HG02759 (cell line): ENCODE results near the gene MALRD1.
A peak's percentile ranks its signal among the peaks of the same experiment; 100 is the strongest.
"Not testable (repeated sequence)": the region's sequence is repeated elsewhere in the genome, so short reads cannot be mapped to it uniquely, and the experiment has no call there.

Experiments used
- ATAC-seq: cut with Tn5 transposase; IDR thresholded peaks from one replicate; pipeline ENCODE4 v1.9.1; 2021; ENCODE audit warnings: mild to moderate bottlenecking, moderate library complexity; ENCODE audit not compliant: unreplicated experiment

The MALRD1 gene

DNA sequence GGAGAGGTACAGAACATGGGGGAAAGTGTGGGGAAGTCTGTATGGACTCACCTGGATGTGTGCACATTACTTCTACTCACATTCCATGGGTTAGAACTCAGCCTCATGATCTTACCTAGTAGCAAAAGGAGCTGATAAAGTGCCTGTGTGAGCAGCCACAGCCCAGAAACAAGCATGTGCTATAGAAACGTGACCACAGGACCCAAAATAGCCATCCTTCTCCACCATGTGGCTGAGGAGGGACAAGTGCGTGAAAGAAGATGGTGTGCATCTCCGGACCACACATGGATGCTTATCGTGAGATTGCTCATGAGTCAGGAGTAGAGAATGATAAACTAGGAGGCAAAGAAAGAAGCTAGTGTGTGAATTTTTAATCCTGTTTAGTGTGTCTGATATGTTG is 431.3 kb downstream of the MALRD1 start:
- ATAC-seq: no peak

DNA sequence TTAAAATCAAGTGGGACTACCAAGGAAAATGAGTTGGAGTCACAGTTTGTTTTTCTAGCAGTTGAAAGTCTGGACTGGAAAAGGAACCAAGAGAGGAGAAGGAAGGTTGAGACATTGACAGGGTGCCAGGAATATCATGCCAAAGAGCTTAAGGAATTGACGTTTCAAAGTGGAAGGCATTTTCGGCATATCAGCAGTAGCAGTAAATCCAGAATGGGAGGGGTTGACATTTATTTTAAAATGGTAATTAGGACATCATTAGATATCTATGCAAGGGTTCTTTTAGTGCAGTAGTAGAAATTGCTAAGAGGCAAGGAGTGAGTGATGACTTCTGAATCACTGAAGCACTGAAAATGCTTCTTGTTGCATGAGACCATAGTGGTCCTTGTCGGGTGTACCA is 431.8 kb downstream of the MALRD1 start:
- ATAC-seq: no peak

DNA sequence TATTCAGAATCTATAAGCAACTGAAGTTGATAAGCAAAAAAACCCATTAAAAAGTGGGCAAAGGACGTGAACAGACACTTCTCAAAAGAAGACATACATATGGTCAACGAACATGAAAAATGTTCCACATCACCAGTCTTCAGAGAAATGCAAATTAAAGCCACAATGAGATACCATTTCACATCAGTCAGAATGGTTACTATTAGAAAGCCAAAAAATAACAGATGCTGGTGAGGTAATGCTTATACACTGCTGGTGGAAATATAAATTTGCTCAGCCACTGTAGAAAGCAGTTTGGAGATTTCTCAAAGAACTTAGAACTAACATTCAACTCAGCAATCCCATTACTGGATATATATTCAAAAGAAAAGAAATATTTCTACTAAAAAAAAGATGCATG is 434.8 kb downstream of the MALRD1 start:
- no peak for ATAC-seq

DNA sequence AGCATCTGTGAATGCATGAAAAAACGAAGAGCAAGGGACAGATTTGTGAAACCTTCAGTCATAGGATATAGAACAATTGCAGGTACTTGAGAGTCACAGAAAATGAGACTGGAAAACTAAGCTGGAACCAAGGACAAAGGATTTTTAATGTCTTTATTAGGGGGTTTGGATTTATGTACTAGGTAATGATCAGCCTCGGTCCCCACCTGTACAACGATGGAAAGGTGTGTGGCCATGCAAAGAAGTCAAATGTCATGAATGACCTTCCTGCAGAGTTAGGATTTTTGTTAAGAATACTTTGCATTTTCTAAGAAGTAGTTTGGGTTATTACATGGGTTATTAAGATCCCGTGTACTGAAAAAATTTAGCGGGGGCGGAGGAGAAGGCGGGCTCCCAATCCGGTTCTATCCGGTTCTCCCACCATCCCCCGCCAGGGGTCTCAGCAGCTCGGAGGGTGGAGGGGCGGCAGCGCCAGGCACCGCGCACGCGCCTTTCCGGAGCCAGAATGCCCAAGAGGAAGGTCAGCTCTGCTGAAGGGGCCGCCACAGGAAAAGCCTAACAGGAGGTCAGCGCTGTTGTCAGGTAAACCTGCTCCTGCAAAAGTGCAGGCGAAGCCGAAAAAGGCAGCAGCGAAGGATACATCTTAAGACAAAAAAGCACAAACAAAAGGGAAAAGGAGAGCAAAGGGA is 440.1 kb downstream of the MALRD1 start:
- ATAC-seq: no peak

DNA sequence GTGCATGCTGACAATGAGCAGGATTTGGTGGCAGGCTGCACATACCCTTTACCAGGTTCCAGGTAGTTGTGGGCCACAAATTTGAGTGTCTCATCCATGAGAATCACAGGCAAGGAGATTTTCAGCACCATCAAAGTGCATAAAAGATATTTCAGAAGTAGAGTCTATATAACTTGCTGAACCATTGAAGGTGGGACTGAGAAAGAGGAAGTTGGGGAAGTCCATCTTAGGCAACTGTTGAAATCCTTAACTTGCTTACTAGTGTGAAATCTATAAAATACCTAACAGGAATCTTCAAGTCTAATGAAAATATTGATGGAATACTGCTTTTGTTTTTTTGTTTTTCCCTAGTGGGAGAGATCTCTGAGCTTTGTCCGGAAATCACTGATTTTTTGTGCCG is 442.6 kb downstream of the MALRD1 start:
- no peak for ATAC-seq

DNA sequence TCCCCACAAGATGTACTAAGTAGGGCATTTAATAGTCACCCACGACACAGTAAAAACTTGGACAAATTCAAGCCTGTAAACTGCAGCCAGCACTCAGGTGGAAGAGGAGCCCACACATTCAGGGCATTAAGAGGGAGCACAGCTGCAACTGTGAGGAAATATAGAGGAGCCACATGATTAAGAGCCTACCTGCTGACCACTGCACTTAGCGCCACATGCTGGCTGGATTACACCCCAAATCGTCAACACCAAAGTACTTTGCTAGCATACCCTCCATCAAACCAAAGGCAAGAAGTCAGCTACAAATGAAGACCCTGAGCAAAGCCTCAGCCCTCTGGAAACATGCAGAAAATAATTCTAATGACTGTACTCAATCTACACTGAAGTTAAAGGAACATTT is 445.3 kb downstream of the MALRD1 start:
- no peak for ATAC-seq

DNA sequence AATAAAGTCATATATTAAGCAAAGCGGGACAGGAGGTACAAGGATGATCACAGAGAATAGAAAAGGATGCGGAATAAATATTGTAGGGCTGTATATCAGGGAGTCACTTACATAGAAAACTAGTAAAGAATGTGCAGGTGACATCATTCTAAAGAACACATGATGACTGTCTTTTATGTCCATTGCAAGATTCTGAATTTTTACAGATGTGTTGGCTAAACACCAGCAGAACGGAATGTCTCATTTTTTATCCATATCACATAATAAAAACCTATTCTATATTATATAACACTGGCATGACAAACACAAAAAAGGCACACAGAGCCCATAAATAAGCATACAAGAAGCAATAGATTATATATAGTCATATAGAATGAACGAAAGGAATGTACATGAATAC is 448.4 kb downstream of the MALRD1 start:
- ATAC-seq: no peak

DNA sequence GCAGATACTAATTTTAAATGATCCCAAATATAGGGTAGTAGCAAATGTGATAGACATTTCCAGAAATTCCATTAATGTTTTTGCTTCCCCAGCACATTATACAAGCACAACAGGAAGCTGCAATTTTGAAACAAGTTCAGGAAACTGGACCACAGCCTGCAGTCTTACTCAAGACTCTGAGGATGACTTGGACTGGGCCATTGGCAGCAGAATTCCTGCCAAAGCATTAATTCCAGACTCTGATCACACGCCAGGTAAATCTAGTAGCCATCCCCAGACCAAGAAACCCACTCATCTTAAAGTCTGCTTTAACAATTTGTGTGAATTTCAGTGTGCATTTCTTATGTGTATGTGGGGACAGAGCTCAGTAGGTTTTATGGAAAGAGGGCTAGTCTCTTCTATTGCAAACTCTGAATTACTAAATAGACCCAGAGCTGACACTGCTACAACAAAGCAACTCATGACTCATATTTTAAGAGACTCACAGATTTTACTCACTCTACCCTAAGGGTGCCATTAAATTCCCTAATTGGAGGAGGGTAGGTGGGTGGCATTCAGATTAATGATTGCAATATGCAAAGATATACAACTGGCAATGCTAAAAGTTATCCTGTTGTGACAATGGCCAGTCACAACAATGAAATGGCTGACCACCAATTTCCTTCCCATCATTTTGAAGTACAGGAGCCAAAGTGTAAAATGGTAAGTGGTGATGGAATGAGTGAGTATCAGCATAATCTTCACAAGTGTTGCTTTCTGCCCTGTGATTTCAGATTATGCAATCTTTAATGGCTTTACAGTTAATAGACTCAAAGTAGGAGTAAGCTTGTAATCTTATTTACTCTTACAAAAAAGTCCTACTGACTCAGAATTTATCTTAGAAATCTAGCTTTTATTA is 450.0 kb downstream of the MALRD1 start:
- ATAC-seq: no peak

DNA sequence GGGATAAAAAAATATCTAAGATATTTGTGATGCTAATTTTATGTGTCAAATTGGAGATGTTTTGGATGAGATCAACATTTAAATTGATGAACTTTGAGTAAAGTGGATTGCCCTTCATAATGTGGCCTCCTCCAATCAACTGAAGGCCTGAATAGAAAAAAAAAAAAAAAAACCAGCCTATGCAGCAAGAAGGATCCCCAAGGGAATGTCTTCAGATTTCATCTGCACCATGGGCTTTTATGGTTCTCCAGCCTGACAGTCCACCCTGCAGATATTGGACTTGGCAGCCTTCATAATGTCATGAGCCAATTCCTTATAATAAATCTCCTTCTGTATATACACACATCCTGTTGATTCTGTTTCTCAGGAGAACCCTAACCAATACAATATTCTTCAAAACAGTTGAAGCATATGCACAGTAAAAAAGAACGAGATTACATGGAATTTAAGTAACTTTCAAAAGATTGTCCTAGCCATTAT is 450.7 kb downstream of the MALRD1 start:
- no peak for ATAC-seq

DNA sequence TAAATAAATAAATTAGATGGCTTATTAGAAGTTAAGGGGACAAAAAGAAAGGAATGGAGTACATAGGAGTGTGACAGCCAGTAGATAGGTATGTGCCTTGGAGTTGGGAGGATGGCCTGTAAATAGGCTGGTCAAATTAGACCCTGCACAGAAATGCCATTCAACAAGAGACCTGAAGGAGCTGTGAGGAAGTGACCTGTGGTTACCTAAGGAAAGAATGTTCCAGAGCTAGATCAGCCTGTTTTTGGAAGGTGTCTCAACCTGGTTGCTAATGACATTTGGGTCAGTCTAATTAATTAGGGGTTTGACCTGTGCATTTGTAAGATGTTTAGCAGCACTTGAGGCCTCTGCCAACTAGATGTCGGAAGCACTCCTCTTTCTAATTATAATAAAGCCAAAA is 452.4 kb downstream of the MALRD1 start:
- ATAC-seq: no peak

DNA sequence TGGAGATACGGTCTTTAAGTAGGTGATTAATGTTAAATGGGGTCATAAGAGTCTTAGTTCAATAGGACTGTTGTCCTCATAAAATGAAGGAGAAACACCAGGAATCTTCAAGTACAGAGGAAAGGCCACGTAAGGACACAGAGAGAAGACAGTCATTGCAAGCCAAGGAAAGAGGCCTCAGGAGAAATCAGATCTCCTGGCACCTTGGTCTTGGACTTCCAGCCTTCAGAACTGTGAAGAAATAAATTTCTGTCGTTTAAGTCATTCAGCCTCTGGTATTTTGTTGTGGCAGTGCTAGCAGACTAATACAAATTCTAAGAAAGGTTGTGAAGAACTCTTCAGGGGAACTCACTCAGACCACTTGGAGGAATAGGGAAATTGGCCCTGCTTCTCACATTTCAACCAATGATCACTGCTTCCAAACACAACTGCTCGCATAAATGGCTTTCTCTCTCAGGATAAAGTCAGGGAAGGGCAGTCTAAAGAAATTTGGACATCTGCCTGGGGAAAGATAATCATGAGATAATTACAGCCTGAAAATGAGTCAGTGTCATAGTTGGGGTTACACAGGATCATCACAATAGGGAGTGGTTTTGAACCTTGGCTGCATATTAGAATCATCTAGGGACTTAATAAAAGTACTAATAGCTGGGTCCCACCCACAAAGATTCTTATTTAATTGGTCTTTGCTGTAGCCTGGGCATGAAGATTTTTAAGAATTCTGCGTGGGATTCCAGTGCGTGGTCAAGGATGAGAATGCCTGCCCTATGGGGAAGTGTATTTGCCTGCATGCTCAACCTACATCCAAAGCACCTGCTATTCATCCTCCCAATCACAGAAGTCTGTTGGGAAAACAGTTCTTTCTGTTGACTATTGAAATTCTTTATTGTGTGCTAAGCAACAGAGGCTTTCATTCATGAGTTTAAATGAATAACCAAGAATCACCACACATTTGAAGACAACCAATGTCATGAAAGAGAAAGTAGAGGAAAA is 457.0 kb downstream of the MALRD1 start:
- ATAC-seq: no peak

DNA sequence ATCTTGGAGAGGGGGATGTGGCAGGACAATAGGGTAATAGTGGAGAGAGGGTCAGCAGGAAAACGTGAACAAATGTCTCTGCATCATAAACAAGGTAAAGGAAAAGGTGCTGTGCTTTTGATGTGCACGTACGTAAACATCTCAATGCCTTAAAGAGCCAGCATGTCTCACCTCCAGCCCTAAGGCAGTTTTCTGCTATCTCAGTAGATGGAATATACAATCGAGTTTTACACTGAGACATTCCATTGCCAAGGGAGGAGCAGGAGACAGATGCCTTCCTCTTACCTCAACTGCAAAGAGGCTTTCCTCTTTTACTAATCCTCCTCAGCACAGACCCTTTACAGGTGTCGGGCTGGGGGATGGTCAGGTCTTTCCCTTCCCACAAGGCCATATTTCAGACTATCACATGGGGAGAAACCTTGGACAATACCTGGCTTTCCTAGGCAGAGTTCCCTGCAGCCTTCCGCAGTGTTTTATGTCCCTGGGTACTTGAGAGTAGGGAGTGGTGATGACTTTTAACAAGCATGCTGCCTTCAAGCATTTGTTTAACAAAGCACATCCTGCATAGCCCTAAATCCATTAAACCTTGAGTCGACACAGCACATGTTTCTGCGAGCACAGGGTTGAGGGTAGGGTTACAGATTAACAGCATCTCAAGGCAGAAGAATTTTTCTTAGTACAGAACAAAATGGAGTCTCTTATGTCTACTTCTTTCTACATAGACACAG is 461.6 kb downstream of the MALRD1 start:
- not testable (repeated sequence) for ATAC-seq

DNA sequence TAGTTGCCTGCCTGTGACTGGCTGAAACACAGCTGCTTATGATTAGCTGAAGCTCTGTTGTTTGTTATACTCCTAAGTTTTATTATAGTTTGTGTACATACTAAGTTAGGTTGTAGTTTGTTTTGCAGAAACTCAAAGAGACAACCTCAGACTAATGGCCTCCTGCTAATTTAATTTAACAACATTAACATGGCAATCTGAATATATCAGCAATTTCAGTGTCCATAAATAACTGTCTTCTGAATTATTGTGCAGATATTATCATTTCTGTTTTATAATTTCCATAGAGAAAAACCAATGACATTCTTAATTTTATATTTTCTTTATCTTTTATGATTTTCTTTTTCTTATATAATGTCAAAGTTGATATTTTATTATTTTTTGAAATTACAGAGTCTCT is 469.5 kb downstream of the MALRD1 start:
- ATAC-seq: no peak

DNA sequence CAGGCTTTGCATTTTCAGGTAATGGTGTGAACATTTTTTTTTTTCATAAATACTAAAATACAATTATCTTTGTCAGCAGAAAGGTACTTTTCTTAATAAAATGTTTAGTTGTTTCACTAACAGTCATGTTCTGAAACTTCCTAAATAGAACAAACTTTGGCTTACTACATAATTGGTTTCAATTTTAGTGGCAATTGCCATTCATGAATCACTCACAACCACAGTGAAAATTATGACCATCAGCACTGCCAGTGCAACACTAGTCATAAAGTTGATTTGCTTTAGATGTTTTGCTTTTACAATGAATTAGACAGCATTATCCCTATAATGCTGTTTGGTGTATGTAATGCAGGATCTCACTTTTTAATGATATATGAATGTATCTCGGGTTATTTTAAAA is 470.0 kb downstream of the MALRD1 start:
- peak; percentile 53 for ATAC-seq

DNA sequence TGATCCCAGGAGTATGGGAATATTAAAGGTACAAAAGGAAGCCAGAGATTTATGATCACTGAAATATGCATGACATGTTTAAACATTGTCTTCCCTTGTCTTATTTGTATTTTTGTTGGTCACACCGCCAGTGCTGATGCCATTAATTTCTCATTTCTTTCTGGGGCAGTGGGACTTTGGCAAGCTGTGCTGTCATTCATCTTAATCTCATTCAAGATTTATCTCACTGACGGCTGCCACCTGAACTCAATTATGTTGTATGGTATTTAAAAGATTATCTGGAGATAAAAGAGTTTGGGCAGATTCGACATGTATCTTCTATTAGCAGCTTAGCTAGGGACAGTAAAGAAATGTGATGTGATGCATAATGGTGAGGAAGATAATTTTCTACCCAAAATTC is 482.7 kb downstream of the MALRD1 start:
- no peak for ATAC-seq

DNA sequence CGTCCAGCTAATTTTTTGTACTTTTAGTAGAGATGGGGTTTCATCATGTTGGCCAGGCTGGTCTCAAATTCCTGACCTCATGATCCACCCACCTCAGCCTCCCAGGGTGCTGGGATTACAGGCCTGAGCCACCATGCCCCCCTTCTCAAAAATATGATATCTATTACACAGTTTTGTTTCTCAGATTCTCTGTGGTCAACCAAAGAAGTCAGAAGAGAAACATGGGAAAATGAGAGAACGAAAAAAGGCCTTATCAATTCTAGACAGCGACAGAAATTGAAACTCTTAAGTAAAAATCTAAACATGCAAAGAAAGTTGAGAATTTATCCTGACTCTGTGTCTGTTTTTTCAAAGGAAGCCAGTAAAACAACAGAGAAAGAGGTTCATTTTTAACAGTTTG is 483.8 kb downstream of the MALRD1 start:
- ATAC-seq: no peak

DNA sequence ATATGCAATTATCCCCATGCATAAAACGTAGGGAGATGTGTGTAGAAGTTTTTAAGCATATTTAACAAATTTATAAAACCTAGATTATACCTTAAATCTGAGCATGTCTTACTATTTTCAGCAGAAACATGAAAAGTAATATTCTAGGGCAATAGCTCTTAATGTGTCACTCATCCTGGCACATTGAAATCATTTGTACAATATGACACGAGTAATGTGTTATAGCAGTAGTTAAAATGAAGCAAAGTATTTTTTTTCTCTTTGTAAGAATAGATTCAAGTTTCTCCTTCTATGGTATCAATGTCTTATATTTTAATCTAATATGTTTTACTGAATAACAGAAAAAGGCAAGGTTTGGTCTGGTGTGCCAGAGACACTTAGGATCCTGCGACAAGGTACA is 492.7 kb downstream of the MALRD1 start:
- no peak for ATAC-seq

DNA sequence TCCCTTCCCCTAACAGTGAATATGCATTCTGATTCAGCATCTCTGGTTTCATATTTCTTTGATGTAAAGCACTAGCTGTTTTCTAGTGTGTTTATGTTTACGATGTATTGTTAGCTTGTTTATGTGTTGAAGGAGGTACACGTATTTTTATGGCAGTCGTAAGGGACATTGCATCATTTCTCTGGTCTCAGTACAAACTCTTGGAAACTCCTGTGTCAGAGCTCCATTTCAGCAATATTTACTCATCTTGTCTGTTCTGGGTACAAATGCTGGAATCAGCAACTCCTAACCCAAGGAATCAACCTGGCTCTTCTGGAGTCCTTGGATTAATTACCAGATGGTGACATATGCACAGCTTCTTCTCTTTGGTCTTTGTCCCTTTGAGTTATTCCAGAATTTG is 497.6 kb downstream of the MALRD1 start:
- ATAC-seq: no peak

DNA sequence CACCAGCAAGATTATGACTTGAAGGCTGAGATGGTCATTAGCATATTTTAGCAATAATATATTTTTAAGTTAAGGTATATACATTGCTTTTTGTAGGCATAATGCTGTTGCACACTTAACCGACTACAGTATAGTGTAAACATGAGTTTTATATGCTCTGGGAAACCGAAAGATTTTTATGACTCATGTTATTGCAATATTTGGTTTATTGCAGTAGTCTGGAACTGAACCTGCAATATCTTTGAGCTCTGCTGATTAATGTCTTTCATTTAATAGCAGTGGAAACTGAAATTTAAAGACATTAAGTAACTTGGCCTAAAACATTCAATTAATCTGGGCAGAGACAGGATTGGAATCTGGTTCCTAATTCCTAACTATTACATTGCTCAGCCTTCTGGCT is 500.9 kb downstream of the MALRD1 start:
- ATAC-seq: no peak

DNA sequence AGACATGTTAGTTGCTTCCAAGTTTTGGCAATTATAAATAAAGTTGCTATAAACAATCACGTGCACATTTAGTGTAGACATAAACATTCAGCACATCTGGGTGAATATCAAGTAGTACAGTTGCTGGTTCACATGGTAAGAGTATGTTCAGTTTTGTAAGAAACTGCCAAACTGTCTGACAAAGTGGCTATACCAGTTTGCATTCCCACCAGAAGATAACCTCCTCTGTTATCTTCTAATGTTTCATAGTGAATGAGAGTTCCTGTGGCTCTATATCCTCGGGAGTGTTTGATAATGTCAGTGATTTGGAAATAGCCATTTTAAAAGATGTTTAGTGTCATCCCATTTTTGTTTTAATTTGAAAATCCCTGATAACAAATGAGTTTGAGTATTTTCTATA is 508.1 kb downstream of the MALRD1 start:
- ATAC-seq: no peak
